Stimulated activated CD4-positive, alpha-beta T cell treated with anti-CD3 and anti-CD28 coated beads, Interleukin-4, amount 100 ng/mL, for 48 hours (primary cell): ENCODE measurements around the gene TOMM40L.

Experiments
- DNase-seq, 2 donors: peaks; one replicate each; pipeline ENCODE4 v3.0.0-alpha.2; 2020; ENCODE audit warnings: low read depth in 2 of 2

TOMM40L gene

DNA sequence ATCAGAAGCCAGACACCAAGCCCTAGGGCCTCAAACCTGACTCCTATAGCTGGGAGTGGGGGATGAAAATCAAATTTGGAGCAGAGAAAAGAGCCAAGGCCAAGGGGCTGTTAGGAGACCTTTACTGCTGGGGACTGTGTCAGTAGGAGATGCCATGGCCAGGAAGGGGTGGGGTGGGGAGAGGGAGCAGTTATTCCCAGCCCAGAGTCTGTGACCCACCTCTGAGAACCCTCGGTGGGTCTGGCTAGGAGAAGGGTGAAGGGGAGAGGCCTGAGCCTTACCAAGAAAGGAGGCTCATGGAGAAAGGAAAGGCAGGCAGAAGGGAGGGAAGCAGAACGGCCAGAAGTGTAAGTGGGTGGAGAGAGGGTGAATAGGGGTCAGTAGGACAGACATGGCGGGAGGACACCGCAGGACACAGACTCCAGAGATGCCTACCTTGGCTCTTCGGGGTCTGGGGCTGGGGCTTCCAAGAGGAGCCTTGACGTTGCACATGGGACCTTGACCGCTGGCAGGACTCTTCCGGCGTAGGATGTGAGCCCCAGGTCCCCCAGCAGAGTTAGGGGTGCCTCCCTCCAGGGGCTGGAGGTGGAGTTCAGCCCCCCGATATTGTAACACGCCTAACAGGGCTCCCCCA lies 28.2 kb upstream of the TOMM40L start:
- no peak for DNase-seq

DNA sequence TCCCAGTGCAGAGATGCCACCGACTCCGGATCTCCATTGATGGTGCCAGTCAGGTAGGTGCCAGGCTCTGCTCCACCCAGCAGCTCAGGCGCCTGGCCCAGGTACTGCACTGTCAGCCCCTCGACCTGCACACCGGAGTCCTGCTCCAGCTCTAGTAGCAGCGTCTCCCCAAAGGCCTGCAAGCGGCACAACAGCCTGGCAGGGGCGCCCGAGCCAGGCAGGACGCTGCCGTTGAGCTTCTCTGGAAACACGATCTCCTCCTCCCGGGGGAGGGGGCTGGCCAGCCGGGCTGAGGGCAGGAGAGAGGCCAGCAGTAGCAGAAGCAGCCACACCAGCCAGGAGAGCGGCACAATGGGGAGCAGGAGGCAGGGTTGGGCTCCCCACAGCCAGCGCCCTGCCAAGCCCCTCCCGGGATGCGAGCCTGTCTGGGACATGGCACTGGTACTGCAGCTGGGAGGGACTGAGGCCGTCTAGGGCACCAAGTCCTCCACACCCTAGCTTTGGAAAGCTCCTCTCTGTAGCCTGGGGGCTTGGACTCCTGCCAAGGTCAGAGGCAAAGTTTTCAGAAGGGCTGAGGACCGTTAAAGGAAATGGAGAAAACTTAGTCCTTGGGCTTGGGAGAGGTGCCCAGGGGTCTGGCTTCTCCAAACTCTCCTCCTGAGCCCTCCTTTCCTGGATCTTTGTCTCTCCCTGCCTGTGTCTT lies 27.5 kb upstream of the TOMM40L start:
- no peak for DNase-seq

GRCh38 chr1:161198897-161199431 lies 26.9 kb upstream of the TOMM40L start, which contains the start of gene ADAMTS4:
TSS of gene ADAMTS4 (minus strand) at chr1:161199054. CDS start at chr1:161198627, 427 bp downstream.
- no peak for DNase-seq

DNA sequence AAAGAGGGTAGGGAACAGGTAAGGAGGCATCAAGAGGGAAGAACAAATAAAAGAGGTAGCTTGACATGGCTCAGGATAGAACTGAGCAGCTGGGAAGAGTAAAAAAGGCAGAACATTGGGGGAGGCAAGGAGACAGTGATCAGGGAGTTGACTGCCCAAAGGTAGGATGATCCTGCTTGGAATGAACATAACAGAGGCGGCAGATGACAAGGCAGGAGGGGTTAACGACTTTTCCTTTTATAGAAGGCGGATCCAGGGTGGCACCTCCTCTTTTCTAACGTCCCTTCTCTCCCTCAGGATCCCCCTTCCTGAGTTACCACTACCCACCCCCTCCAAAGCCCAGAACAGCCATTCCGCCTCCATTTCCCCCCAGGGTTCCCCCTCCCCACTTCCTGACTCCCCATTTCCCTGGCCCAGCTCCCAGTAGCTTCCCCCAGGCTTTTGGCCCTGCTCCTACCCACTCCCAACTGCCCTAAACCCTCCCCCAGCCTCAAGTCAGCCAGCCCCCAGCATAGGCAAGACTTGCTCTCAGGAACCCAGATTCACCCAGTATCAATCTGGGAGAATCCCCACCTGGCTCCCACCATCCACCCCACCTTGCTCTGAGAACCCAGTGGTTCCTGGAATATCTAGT lies 26.2 kb upstream of the TOMM40L start:
- no peak for DNase-seq

- no peak for DNase-seq
Observed at GRCh38 chr1:161200421-161200991, 25.4 kb upstream of the TOMM40L start.

DNA sequence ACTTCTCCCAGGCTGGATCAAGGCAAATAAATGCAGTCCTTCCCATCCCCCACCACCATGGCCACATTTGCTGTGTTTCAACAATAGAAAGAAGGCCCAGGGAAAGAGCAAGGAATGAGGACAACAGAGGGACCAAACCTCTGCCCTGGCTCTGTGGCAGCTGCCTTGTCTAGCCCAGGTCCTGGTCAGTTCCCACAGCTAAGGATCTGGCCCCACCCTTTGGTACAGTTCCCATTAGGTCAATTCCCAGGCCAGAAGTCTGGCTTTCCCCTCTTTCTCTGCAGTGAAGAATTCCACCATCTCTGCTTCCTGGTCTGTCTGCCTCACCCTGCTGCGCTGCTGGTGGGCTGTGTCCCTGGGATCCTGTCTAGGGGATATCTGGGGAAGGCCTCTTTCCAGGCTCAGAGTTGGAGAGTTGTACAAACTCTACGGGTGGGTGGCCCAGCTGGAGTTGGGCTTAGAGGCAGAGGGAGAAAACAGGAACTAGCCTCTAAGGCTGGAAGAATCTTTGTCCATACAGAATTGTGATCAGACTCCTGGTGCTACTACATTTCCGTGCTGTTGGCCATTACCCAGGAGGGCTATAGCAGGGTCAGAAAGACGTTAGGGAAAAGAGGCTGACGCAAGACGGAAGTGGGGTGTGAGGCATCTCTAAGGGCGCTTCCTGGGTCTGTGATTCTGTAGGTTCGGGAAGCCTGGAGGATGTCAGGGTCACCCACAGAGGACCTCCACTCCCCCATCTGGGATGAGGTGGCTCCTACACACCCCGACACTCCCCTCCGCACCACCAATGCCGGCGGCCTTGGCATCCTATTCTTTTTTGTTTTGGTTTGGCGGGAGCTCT lies 24.6 kb upstream of the TOMM40L start:
- DNase-seq, result no peak

DNA sequence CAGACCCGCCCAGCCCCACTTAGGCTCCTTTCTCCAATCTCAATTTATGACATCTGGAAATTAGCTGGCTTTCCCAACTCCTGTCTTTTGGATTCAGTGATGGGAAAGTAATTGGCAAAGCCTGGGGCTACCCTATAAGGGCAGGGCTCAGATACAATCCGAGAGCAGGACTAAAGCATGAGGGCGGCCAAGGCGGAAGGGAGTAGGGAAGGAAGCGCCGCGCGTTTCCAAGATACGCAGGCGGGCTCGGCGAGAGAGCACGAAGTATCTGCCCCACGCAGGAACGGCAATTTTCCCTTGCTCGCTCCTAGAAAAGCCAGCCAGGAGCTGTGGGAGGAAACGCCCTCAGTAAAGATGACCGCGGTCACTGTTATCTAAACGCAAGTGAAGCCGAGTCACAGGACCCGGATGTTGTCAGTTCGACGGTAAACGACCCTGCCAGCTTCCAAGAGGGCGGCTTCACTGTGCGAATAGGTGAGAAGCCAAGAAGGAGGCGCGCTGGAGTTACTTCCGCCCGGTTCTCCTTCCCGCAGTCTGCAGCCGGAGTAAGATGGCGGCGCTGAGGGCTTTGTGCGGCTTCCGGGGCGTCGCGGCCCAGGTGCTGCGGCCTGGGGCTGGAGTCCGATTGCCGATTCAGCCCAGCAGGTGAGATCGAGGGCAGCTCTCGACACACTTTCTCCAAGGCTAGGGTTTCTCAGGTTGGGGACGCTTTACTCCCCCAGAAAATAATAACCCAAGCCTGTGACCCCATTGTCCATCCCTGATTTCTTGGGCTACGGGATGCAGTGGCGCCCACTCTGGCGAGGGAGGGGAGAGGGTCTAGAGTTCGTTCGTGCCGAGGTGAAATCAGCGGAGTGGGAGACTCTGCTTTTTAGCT lies 23.8 kb upstream of the TOMM40L start, which contains the start of gene NDUFS2:
NDUFS2 (plus strand) TSS at position 532 of the 877 bp plus-strand sequence; CDS start at position 551, 19 bp downstream.
- peak; percentile 87 to 91 for DNase-seq

GRCh38 chr1:161206411-161207140 lies 19.3 kb upstream of the TOMM40L start:
- no peak for DNase-seq

DNA sequence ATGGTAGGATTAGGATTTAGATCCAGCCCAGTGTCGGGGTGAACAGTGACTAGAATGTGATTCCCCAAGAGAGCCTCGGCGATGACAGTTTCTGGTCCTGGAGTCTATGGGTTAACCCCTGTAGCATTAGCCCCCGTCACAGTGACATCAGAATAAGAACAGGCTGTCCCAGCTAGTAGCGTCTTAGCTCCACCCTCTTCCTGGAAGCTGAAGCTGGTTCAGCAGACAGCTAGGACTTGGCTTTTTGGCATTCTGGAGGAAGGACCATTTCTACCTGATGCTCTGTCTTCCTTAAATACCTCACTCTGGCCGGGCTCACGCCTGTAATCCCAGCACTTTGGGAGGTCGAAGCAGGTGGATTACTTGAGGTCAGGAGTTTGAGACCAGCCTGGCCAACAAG lies 18.7 kb upstream of the TOMM40L start:
- DNase-seq, result no peak

DNA sequence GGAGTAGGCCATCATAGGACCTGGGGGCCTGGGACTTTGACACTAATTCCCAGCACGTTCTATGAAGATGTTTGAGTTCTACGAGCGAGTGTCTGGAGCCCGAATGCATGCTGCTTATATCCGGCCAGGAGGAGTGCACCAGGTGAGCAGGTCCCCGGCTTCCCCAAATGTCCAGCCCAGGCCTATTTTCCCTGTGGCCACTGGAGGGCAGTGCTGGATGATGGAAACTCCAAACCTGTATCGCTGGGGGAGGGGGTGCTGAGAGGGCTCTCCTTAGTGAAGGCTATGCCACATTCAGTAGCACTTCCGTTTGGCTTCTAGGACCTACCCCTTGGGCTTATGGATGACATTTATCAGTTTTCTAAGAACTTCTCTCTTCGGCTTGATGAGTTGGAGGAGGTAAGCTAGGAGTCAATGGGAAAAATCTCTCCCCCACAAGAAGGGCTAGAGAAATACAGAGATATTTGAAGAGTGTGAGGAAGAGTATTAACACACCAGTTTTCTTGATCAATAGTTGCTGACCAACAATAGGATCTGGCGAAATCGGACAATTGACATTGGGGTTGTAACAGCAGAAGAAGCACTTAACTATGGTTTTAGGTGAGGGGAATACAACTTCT lies 16.0 kb upstream of the TOMM40L start:
- DNase-seq, result peak; percentile 69 to 70

DNA sequence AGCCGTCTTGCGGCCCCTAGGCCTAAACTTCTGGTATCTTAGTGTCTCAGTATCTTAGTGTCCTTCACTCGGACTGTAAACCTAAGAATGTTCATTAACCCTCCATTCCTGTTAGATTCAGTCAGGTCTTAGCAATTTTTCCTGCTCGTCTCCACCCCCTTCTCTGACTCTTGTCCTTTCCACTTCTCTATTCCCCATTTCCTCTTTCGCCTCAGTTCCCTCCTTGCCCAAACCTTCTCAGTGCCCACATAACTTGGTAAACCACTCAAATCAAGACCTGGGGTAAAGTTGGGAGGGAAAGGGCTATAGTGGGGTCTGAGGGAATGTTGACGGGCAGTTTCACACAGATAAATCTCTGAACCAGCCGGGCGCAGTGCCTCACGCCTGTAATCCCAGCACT lies 11.5 kb upstream of the TOMM40L start:
- no peak for DNase-seq

GRCh38 chr1:161215076-161215475 lies 10.8 kb upstream of the TOMM40L start, which contains the start of gene FCER1G:
TSS of gene FCER1G (plus strand) at chr1:161215295. CDS start at chr1:161215322, 27 bp downstream.
- no peak for DNase-seq

DNA sequence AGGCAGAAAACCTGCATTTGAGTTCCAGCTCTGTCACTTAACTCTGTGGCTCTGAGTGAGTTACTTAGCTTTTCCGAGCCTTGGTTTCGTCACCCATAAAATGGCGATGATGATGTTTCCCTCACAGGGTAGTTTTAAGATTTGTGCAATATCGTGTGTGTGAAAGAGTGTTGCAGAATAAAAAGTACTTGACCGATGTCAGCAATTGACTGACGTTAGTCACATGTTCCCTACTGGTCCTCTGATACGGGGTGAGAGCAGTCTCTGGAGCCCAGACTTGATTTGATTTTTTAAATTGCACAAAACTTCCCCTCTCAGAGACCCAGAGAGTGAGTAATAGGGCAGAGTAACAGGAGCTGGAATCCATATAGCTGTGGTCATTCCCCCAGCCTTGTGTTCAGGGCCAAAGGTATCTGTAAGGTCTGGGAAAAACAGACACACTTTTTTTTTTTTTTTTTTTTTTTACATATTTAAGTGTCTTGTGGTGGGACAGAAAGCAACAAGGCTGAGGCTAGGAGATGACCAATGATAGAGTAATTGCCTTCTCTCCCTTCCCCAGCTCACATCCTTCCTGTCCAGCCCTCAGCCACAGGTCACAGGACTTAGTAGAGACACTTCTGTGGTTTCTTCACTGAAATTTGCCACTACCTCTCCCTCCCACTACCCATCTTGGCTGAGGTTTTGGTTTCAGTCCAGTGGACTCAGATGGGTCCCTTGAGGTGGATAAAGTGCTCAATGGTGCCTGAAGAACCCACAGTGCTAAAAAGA lies 8.7 kb upstream of the TOMM40L start:
- DNase-seq, result no peak

GRCh38 chr1:161217831-161218230 lies 8.0 kb upstream of the TOMM40L start:
- no peak for DNase-seq

DNA sequence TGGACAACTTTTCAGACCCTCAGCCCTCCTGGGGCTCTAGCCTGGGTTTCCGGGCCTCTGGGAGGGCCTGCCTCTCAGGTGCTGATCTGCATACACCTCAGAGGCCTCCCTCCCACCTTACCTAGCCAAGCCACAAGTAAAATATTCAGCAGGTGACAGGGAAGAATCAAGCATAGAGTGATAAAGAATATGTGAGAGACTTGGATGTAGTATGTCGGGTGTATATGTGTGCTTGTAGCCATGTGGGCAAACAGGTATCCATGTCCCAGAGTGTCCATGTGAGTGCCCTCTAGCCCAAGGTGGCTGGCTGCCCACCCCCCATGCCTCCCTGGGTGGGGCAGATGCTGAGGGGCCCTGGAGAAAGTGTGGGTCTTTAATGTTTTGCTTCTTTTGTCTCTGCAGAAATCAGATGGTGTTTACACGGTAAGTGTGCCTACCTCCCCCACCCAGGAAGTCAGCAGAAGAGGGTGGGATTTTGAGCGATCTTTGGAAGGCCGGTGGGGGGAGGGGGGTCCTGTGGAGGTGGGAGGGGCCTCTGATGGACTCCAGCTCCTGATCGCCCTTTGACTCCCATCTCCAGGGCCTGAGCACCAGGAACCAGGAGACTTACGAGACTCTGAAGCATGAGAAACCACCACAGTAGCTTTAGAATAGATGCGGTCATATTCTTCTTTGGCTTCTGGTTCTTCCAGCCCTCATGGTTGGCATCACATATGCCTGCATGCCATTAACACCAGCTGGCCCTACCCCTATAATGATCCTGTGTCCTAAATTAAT lies 7.4 kb upstream of the TOMM40L start:
- no peak for DNase-seq

DNA sequence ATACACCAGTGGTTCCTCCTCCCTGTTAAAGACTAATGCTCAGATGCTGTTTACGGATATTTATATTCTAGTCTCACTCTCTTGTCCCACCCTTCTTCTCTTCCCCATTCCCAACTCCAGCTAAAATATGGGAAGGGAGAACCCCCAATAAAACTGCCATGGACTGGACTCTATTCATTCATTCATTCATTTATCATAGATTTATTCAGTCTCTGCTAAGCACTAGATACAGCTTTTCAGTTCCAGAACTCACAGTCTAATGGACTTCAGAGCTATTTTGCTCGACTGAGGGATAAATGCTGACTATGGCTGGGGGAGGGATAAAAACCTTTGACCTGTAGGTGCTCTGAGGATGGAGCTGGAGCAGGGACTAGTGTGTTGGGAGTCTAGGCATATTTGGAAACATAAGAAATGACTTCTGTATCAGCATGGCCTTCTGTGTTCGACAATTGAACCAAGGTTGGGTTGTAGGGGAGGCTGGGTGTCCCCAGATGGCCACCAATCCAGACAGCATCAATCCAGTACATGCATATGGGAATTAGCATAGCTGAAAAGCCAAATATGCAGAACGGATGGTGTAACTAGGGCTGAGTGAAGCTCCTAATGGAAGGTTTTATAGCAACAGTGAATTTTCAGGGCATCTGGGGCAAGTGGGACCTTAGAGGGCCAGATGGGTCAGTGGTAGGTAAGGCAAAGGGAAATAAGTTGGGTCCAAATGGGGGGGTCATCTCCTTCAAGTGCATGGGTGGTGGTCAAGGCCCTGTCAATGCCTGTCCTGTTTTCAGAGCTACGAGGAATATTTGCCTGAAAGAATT lies 6.6 kb upstream of the TOMM40L start:
- DNase-seq, result no peak

DNA sequence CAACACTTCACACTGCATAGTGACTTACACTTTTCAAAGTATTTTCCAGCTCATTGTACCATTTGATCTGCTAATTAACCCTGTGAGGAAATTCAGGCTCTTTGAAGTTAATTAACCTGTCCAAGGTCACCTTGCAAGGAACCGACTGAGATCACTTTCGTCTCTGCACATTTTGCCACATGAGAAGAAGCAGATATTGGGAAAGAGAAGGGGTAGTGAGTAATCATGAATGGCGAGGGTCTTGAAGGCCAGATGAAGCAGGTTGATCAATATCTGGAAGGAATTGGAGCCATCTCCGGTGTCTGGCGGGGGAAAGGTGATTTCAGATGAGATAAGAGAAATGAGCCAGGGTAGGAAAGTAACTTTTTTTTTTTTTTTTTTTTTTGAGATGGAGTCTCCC lies 5.9 kb upstream of the TOMM40L start:
- DNase-seq, result no peak
